Glomerular visceral epithelial cell (primary cell): Measurements from ENCODE around the gene GHRH.
A peak's percentile ranks its signal among the peaks of the same experiment; 100 is the strongest.

Experiments
- DNase-seq: peaks from one replicate; pipeline ENCODE4 v3.0.0-alpha.2; 2016; ENCODE audit errors: extremely low spot score

The GHRH gene

DNA sequence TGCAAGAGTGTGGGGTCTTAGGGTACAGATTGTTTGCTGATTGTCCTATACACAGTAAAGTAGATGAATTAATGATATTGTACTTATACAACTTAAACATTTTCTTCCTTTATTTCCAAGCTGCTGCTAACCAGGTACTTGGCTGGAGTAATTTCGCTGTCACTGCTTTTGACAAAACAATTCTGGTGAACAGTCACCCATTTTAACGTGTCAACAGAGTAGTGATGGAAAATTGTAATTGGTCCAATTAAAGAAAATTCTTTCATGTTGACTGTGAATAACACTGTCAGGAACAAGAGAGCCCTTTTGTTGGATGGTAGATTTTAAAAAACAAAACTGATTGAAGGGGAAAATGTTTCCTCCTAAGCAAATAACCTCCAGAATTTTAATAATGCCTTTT is 55.8 kb downstream of the GHRH start:
- DNase-seq, result no peak

DNA sequence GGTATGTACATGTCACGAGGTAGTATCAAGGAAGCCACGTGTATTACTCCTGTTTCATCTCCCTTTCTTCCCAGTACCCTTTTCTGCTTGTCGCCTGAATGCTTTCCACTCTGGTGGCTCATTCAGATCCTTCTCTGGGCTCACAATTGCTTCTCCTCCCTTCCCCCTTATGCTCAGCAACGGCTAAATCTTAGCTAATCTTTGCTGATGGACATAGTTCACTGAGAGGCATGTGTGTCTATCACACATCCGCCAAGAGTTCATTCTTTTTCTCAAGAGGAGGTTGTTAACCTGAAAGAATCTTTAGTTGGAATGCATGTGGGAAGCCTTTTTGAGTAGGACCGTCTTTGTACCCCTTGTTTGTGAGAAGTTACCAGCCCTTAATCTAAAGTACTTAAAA is 56.5 kb downstream of the GHRH start:
- no peak for DNase-seq

DNA sequence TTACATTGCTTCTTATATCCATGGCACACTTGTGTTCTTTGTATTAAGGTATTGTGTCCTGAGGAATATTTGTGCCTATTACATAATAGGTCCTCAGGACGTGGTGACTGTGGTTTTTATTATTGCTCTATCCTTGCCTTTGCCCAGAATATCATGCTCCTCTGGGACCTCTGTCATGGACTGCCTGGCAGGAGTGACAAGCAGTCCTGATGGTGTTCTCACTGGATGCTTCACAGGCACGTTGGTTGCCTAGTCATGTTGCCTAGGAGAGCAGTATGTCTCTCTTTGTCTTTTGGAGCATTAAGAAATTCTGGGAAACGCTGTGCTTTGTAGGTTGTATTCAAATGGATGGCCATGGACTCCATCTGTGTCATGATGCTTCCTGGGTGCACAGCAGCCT is 57.6 kb downstream of the GHRH start:
- DNase-seq, result no peak

GRCh38 chr20:37202267-37202943 is 59.2 kb downstream of the GHRH start:
- DNase-seq, result peak; percentile 89

GRCh38 chr20:37201827-37202162 is 59.8 kb downstream of the GHRH start:
- DNase-seq, result no peak
